ENCODE data around the gene FOSL2.

Gene FOSL2

DNA sequence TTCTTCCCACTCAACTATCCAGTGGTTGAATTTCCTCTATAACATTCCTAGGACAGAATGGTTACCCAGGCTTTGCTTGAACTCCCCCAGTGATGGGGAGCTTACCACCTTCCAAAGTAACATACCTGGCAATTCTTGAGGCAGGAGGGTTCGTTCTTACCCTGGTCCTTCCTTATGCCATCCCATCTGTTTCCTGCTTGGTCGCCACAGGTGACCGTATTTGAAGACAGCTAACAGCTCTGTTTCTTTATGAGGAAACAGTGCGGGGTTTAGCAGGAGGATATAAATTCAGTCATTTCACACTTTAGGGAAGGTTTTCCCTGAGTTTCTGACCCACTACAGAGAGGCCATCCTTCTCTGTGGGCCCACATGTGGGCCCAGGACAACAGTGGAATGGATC, 42.6 kb downstream of the FOSL2 start:
- no peak for DNase-seq

DNA sequence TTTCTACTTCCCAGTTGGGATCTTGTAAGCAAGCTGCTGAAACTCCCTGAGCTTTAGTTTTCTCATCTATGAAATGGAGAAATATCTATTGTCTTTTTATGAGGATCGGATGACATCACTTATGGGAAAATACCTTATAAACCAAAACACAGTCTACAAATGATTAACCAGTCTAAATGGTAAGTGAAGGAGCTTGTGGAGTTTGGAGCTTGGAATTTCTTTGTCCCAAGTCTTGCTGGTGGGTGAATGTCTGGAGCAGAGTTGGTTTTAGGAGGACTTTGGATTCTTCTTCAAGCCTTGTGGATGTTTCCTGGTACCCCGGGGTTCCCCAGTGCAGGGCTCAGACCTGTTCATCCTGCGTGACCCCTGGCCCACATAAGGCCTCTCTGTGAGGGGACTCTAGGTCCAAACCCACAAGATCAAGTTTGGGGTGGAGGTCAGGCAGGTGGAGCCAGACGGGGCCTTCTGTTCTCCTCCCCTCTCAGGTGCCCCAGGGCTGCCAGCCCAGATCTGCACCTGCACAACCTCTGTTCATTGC, 43.2 kb downstream of the FOSL2 start:
- DNase-seq = no peak

DNA sequence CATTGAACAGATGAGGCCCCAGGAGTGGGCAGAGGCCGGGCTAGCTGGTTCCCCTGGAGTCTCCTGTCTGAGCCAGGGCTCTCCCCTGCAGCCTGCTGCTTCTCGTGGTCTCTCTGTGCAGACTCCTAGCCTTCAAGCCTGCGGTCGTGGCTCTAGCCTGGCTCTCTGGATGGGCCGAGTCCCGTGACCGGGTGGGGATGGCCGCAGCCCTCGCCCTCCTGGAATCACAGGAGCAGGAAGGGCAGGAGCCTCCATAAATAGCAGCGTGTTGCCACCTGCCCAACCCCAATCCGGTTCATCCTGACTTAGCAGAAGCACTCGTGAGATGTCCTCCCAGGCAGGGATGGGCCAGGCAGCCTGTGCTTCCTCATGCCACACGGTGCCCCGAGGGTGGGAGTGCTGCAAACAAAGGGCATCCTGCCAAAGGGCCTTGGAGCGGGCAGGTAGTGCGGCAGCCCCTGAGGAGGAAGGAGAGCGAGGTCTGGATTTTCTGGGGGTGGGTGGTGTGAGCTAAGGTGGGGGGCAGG, 43.9 kb downstream of the FOSL2 start:
- no peak for DNase-seq

DNA sequence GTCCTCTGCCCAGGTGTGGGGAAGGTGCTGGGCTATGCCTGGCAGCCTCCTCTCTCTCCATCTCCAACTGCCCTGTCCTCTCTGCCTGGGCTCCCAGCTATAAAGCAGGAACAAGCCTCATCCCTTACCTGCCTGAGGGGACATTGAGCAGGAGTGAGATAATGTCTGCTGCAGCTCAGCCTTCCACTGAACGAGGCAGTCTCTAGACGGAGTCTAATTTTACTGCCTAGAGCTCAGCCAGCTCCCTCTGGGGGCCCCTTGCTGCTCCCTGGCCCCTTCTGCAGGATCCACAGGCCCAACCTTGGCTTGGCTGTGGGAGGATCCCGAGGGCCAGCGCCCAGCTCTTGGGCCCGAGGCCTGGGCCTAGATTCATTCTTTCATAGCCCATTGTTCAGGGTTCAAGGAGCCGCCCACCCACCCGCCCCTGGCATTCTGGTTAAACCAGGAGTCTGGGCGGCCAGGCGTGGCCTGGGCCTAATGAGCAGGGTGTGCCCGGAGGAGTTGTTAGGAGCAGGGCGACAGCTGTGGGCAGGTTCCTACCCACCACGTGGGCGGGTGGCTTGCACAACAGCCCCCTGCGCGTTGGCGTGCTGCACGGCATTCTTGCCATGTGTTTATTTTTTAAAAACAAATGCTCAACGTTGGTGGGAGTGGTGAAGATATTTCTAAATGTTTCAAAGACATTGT, 44.6 kb downstream of the FOSL2 start:
- no peak for DNase-seq

DNA sequence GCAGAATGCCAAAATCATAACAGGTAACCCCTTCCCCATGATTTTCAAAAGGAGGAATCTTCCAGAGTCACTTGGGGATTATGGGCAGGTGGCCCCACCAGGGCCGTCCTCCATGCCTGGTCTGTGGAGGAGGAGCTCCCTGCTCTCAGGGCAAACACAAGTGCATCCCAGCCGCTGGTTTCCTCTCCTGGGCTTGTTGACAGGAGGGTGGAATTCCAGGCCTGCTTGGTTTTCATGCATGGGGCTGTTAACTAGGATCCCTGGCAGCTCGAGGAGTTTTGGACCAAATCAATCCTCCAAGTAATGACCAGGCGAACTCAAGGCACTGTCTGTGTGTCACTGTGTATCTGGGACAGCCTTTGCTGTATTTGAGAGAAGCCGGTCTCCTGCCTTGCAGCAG, 45.3 kb downstream of the FOSL2 start:
- DNase-seq = no peak

DNA sequence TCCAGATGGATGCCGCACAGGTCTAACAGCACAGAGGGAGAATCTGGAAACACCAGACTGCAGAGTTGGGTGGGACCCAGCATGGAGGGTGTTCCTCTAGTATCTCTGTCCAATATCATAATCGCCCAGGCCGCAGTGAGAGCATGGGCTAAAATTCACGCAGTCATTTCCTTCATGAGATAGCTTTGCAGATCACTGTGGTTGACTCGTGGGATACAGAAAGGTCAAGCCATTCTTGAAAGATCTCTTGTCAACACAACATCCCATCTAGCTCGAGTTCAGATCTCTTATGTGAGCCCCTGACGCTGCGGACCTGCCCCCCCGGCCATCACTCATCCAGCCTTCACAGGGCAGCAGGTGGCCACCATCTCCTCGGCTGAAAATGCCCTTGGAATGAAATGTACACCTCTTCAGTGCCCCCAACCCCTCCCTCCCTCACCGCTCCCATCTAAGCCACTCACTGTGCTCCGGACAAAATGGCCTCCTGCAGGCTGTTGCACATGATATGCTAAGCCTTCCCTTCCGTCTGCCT, 45.9 kb downstream of the FOSL2 start:
- DNase-seq = no peak

DNA sequence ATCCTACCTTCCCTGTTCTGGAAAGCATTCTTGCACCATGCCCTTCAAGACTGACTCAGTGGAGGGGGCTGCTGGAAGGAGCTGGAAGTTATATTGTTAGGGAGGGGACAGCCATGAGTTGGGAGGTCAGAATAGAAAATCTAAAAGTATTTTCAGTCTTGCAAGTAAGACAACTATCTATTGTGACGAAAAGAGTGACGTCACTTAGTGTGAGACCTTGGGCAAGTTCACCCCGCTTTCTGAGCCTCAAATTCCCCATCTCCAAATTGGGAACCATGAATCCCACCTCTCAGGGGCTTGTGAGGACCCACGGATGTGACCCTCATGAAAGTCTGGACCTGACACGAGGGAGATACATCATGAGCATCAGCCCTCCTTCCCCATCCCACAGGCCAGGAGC, 46.5 kb downstream of the FOSL2 start:
- no peak for DNase-seq

DNA sequence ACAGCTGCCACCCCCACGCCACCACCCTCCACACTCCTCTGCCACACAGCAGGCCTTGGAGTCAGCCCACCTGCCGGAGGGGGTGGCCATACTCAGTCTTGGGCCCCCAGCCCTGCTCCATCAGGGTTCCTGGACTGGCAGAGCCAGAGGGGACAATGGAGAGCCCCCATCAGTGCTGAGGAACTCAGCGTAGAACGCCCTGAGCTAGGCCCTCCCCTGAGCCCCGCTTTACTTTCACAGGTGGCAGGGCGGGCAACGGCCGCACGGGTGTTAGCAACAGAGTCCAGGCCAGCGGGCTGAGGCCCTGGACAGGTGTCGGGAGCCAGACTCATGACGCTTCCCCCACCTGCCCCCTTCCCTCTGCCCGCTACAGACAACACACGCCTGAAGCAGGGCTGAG, 47.1 kb downstream of the FOSL2 start:
- DNase-seq = no peak

DNA sequence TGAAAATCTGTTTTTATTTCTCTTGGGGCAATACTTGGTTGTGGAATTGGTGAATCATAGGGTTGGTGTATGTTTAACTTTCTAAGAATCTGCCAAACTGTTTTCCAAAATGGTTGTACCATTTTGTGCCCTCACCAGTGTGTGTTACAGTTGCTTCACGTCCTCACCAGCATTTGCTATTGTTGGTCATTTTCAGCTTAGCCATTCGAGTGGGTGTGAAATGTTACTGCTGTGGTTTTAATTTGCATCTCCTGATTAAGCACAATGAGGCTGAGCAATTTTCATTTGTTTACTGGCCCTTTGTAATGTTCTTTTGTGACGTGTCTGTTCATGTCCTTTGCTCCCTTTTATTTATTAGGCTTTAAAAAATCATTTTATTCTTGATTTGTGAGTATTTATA, 49.7 kb downstream of the FOSL2 start:
- DNase-seq = no peak

DNA sequence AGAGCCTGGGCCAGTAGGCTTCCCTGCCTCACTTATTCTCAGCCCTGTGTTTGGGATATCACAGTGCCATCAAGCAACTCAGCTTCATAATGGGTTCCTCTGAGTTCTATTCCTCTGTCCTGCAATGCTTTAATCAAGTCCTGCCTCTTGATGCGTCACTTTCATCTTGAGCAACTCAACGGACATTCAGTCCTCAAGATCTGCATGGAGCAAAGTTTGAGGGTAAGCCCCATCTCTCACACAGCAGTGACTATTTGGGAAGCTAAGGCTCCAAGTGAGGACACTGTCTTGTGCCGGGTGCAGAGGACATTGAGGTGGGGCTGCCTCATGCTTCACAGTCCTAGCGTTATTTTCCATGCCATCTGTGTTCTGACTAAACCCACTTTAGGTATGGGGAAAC, 52.3 kb downstream of the FOSL2 start:
- DNase-seq = no peak

DNA sequence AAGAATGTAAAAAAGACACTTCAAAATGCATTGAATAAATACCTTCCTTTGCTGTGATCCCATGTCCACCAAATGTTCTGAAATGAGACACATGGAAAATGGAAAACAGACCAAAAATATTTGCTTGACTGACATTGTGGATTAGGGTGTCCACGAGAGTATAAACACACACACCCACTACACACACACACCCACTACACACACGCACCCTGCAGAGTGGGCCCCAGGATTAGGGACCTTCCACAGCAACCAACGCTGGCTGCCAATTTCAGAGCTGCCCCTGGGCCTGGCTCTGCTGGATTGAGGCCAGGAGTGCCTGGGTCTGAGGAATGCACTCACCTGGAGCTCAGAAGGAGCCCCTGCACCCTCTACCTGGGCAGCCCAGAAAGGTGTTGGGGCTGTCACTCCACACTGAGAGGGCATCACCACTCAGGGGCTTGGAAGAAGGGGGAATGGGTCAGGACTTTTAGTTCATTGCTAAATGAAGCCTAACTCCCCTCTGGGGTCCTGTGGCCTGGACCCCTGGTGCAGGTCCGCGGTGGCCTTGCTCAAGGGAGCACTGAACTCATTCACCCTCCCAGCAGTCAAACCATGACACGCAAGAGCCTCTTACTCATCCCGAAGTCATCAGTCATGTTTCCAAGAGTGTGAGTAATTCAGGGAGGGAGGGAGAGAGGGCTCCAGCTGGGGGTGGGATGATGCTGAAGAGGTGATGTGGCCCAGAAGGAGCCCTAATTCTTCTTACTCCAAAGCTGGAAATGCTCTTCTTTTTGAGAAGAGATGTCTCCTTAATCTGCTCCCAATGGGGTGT, 53.0 kb downstream of the FOSL2 start:
- DNase-seq = peak; percentile 74

DNA sequence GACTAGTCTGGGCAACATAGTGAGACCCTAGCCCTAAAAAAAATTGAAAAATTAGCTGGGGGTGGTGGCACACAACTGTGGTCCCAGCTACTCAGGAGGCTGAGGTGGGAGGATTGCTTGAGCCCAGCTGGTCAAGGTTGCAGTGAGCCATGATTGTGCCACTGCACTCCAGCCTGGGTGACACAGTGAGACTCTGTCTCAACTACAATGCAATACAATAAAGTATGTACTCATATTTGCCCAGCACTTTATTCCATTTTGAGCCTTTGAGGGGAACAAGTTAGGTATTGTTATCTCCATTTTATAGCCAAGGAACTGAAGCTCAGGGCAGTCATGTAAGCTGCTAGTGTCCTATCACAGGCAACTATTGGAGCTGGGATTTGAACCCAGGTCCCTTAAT, 53.9 kb downstream of the FOSL2 start:
- DNase-seq = no peak

DNA sequence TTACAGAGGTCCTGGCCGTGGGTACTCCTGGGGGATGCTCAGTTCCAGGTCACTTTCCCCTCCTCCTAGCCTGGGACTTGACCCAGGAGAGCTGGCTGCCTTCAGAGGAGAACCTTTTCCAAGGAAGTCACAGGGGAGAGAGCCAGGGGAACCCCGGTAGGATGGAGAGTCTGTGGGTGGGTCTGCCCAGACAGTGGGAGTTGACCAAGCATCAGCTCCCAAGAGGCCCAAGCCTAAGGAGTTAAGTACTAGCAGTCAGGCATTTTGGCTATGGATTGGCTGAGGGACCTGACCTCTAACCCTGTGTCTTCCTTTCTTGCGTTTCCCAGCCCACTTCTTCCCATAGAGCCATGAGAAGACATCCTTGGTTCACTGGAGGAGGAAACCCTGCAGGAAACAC, 54.4 kb downstream of the FOSL2 start:
- no peak for DNase-seq

DNA sequence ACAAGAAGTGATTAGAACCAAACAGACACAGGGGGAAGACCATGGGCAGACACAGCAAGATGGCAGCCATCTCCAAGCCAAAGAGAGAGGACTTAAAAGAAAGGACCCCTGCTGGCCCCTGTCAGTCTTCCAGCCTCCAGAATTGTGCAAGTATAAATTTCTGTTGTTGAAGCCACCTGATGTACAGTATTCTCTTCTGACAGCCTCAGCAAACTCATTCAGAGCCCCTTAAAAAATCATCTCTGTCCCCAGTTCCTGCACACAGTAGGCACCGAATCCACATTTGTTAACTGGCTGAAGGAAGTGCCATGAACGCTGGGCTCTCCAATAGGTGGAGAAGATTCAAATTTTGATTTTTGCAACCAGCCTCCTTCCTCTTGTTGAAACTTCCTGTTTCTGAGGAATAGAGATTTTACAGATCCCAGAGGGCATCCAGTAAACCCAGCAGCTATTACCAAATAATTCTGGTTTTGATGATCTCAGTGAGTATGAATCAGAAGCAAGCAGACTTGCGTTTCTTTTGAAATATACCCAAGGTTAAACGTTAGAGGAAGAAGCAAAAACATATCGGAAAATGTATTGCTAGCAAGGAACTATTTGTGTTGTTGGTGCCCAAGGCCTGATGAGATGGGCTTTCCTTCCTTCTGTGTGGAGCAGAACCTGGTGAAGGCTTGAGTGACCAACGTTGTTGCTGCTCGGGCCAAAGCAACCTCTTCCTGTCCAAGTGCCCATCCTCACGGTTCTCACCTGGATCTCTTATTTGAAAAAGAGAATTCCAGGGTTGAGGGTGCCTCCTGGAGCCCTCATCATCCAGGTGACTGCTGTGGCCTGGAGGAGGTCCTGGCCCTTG, 55.5 kb downstream of the FOSL2 start:
- no peak for DNase-seq

DNA sequence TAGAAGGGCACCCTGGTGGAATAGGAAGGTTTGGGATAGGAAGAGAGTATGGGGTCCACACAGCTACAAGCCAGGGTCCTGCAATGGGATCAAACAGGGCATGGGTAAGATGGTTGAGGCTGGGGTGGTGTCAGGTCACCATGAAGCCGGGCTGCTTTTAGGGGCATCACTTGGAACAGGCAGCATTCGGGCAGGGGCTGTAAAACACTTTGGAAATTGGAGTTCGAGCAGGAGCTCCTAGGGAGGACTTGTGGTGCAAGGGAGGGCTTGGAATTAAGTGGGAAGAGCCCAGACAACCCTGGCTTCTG, 56.1 kb downstream of the FOSL2 start:
- DNase-seq = no peak

DNA sequence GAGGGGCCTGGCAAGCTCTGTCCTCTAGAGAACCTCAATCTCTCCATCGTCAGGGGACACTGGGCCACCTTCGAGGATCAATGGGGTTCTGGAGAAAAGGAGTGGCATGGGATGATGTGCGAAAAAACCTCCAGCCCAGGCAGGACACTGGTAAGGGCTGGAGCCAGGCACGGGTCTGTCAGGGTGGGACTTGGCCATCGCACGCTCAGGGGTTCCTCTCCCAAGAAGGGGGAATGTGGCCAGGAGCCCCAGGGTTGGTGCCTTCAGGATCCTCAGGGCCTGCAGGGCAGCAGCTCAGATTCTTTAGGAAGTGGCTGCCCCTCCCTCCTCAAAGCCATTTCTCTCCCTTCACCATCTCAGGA, 56.4 kb downstream of the FOSL2 start:
- no peak for DNase-seq

DNA sequence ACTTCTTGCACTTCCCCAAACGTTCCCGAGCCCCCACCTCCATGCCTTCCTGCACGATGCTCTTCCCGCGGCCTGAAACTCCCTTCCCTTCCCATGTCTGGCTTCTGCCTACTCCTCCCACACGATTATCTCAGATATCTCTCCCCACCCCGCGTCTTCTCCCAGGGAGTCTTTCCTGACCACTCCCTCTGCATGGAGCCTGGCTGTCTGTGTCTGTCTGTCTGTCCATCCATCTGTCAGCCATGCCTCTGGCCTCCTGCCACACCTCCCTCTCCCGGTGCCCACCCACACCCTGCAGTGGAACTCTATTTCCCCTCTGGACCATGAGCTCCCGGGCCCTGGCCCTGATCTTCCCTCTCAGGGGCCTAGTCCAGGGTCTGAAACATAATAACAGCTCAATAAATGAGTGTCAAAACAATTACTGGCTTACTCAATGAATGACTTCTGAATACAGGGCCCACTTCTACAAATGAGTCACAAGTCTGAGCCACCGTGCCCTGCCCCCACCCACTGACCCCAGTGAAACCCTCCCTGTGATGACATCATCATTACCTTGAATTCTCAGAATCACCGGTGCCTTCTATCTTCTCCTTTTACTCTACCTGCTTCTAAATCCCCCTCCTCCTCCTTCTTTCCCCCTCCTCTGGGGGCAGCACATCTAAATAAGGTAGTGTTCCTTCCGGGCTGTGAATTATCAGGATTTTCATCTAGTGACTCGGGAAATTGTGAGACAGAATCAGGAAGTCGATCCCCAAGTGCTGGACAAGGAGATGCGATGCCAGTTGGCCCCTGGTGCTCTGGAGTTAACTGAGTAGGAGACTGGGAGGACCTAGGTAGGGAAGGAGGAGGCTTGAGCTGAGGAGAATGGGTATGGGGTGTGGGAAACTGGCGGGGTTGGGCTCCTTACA, 57.1 kb downstream of the FOSL2 start:
- peak; percentile 89 for DNase-seq

DNA sequence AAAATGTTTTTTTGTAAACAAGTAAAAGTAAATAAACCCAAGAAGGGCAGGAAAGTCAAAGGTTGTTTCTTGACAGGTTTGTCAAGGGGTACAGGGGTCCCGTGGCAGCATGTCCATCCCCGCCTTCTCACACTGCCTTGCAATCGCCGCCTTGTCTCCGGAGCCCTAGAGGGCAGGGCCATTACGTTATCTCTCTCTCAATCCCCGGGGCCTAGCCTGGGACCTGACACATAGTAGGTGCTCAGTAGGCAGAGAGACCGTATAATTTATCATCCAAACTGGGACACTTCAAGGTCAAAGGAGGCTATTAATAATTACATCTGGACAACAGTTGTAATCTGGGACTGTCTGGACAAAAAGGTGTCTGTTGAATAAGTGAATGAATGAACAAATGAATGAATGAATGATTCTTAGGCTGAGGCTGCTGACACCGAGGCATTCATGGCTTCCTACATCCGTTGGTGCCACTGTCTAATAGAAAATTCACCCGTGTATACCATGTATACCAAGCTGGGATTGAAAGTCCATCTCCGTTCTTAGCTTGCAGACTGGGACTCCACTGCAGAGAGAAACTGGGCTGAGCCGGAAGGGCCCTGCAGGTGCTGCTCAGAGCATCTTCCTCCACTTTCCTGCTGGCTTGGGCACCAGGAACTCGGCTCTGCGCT, 58.4 kb downstream of the FOSL2 start:
- no peak for DNase-seq

DNA sequence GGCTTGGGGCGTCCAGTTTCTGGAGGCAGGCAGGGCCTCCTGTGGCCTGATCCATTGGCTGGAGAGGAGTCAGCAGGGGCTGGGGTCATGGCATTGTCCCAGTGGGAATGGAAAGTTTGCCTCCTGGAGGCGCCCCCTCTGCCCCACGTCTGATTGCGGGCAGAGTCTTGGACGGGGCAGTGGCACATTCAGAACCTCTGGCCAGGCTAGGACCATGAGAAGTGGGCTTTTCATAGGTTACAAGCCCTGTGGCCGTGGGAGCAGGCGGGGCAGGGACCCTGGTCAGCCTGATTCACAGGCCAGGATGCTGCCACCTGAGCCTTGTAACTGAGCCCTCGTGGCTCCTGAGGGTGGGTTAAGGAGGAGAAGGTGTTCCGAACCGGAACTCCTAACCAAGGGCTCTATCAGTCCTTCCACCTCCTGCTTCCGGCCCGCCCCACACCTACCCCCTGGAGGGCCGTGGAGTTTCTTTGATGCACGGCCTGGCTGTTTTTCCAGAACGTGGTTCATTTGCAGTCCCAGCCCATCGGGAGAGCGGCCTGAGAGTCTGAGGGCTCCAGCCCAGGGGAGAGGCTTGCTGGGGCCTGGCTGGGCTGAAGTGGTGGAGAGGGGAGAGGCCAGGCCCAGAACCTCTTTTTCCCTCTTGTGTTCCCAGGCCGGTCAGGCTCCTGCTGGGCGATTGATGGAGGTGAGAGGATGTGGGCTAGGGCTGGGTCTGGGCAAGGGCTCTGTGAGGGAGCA, 59.3 kb downstream of the FOSL2 start:
- no peak for DNase-seq

DNA sequence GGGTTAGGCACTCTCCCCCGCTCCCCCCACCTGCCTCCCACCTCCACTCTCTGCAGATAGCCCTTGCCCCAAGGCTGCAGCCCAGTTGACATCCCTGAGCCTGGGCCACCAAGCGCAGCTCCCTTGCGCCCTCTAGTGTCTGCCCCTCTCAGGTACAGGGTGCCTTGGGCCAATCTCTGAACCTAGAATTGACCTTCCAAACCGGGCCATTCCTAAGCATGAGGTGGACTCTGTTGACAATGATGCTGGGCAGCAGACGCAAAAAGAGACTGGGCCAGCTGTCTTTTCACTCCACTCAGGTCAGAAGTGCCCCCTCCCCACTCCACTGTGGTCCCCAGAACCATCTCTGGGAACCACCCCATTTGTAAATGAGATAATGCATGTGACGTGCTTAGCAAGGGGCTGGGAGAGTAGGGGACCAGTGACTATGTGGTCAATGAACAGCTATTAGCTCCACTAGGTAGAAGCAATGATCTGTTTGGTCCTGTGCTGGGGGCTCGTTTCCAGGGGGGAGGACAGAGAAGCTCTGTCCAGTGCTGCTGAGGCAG, 60.0 kb downstream of the FOSL2 start:
- peak; percentile 96 for DNase-seq
